HG03457 (cell line): ENCODE results near the gene ZNF148.

Experiments used
- ATAC-seq: cut with Tn5 transposase; IDR thresholded peaks from one replicate; pipeline ENCODE4 v1.9.1; 2021; ENCODE audit warnings: moderate number of reproducible peaks; ENCODE audit not compliant: unreplicated experiment

Gene ZNF148

DNA sequence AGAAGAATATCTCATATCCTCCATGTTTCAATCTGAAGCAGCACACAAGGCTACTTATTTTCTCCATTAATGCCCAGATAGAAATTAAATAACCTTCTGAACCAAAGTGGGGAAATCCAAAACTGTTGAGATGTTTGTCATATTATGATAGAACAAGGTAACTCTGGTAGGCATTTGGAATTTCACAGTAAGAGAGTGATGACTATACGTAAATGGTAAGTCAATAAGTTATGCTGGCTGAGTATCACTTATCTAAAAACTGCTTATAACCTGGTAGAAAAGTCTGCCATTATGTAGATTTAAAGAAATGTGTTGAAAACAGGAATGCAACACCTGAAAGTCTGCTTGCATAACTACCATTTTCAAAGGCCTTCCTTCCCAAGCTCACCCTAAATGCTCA, 145.4 kb downstream of the ZNF148 start:
- ATAC-seq = no peak

DNA sequence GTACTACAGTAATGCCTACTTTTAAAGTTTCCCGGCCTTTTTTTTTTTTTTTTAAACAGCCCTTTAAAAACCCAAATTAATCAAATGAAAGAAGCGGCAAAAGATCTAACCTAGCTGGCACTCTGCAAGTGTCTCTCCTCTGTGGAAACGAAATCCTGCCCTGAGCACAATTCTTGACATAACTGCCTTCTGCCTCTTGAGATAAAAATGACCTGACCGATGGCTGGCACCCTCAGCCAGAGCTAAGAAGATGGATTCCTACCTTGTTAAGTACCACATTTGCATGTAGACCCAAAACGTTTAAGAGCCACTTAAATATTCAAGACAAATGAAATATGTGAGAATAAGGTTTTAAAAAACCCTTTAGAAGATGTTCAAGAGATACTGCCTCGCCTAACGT, 146.0 kb downstream of the ZNF148 start:
- ATAC-seq = no peak

DNA sequence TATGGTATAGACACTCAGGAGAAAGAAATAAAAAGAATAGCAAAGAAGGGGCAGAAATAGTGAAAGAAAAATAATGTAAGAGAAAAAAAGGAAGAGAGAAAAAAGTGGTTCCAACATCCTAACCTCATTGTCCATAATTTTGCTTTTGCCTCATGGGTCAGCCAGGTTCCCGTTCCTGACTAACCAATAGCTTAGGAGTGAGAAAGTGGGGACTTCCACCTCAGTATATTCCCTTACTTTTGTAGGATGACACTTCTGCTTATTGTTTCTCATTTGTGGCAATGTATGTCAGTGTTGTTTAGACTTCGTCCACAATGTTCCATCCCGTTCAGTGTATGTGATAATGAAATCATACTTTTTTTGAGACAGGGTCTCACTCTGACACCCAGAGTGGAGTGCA, 153.3 kb downstream of the ZNF148 start:
- no peak for ATAC-seq

DNA sequence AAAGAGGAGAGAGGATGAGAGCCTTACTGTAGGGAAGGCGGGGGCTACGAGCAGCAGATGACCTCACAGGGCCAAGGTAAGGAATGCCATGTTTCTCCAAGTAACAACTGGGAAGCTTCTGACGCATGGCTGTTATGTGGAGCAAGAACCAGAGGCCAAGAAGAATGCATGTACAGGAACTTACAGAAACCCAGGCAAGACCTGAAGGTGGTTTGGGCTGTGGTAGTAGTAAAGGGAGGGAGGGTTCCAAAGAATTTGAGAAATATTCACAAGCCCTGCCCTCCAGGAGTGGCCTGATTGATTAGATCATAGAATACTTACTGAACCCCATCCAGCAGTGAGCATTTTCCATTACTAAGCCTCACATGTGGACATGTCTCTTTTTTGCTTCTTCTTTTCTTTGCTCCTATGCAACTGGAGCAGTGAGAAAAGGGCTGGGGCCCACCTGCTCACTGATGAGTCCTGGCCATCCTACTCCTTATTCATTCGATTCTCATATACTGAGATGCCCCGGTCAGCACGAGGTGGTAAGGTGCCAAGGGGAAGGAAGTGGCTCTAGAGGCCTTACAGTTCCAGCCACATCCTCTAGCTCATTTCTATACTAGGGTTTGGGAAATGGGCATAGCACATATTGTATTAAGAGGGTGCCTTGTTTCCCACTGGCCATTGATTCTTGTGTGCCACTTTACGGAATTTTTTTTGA, 154.2 kb downstream of the ZNF148 start:
- no peak for ATAC-seq

DNA sequence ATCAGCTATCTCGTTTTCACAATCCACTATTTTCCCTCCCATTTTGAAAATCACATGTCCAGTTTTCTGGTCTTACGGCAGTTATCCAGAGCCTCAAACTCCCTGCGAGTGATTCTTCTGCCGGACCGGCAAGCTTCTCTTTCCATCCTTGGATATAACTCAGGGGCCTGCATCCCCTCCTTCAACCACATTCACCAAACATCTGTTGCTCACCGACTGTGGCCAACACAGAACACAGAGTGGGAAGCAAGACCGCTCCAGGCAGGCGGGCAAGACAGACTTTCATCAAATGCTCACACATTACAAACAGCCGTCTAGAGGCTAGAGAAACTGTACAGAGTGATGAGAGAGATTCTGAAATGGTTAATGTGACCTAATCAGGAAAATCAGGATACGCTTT, 154.9 kb downstream of the ZNF148 start:
- no peak for ATAC-seq

DNA sequence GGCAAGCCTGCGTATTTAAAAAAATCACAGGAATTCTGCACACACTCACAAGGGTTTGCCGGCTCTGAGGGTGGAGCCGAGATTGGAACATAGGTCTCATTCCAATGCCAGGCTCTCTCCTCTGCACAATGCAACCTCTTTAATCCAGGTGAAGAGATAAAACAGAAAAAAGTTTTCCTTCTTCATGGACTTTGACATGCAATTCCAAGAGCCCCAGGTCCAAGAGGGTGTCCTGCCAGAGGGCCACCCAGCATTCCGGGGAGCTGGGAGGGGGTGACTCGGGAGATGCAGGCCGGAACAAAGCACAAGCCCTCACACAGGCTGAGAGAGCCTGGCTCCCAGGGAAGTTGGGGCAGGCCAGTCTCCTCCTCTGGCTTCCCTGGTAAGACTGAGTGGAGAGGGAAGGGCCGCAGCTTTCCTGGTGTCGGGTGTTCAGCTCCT, 155.8 kb downstream of the ZNF148 start:
- no peak for ATAC-seq

DNA sequence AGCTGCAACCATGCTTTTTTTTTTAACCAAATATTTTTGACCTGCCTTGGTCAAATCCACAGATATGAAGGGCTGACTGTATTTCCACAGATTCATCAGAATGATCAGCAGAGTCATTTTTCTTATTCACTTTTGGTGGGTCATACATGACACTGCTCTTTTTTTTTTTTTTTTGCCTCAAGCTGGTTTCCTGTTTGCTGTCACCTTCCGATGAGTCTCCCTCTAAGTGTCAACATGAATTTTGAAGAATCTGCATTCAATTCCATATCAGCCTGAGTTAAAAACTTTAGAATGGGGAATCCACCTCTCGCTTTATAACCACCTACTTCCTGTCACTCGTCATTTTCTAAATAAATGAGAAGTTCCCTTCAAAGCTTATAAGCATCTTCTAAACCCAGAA, 160.4 kb downstream of the ZNF148 start:
- no peak for ATAC-seq

DNA sequence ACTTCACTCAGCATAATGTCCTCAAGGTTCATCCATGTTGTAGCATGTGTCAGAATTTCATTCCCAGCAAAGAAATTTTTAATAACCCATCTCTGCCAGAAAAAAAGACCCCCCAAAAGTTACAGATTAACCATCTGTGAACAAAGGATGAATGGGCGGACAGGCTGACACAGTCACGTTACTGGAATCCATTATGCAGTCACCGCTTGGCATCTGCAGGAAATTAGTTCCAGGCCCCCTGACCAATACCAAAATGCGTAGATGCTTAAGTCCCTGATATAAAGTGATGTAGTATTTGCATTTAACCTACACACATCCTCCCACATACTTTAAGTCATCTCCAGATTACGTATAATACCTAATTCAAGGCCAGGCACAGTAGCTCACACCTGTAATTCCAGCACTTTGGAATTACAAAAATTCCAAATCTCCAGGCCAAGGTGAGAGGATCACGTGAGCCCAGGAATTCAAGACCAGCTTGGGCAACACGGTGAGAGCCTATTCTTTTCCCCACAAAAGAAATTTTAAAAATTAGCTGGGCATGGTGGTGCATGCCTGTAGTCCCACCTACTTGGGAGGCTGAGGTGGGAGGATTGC, 161.1 kb downstream of the ZNF148 start:
- ATAC-seq = no peak

DNA sequence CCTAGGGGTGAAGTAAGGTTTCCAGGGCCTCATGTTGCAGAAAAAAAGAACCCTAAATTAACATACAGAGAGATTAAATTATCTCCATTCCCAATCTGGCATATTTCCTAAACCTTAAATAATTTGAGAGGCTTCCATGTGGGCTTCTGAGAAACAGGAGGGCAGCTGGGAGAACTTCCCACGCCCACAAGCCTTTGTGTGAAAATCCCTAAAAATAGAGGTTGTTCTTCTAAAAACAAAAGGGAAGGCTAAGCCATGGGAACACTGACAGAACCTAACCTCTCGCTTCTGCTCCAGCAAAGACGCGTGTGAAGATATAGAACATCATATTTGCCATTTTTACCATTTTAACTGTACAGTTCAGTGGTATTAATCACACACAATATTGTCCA, 161.8 kb downstream of the ZNF148 start:
- ATAC-seq = no peak

DNA sequence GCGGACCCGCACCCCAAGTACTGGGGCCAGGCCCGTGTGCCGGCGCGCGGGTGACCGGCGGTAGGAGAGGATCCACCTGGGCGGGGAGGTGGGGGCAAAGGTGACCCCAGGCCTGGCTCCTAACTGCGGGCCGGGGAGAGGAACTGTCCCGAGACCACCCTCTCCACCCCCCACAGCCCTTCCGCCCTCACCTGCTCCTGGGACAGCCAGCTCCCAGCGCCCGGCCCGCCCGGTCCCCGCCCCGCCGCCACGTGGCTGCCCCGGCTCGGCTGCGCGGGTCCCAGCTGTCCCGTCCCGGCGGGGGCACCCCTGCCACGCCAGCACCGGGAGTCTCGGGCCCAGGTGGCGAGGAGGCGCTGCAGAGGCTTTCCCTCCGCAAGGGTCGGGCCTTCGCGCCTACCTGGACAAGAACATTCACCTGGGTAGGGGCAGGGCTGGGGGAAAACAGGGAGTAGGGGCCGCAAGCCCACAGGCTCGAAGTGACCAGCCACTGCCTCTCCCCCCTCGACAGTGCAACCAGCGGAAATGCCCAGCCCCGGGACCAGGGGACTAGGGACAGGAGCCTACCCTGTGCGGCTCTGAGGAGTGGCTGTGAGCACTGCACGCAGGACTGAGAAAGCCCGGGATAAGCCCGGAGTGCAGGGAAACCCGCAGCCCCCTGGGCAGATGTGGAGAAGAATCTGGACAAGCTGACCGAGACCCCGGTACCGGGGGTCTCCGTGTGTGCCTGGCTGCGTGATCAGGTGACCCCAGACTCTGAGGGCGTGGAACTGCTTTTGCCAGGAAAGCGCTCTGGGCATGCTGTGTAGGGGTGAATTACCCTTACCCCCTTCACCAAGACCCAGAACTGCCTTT, 162.4 kb downstream of the ZNF148 start, which contains the start of gene SLC12A8:
SLC12A8 (minus strand) TSS at position 240 of the 855 bp plus-strand sequence. CDS start 1,399 bp downstream, outside the sequence.
- ATAC-seq = no peak

DNA sequence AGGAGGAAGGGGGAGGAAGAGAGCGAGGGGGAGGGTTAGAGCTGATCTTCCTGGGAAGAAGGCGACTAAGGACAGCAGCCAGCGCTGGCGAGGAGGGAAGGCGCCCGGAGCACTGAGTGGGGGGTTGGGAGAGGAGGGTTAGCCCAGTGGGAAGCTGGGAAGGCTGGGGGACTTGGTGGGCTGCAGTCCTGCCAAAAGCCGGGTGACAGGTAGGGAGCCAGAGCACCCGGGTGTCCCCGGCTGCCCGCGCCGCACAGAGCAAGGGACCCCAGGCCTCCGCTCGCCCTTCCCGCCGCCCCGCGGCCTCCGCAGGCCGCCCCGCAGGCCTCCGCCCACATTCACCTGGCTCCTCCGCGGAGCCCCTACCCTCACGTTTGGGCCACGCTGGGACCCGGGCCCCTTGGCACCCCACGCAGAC, 163.0 kb downstream of the ZNF148 start:
- ATAC-seq = no peak

DNA sequence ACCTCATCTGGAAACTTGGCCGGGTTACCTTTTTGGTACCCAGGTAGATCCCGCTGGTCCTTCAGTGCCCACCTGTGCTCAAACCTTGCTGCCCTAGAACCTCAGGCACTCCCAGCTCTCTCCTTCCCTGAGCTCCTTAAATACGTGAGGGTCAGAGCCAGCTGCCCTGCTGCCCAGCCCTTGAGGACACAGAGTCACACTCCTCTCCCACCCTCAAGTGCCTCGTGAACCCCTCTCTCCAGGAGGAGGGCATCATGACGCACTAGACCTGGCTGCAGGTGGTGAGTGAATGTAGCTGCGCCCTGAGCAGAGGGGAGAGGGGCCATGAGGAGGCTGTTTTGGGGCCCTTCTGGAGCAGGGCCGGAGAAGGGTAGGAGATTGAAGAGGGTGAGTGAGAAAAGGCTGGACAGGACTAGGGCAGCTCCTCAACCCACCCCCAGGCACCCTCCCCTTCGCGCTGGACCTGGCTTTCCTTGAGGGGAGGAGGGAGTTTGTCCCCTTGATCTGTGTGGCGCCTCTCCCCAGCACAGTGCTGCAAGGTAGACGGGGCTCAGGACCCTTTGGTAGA, 163.5 kb downstream of the ZNF148 start:
- no peak for ATAC-seq

DNA sequence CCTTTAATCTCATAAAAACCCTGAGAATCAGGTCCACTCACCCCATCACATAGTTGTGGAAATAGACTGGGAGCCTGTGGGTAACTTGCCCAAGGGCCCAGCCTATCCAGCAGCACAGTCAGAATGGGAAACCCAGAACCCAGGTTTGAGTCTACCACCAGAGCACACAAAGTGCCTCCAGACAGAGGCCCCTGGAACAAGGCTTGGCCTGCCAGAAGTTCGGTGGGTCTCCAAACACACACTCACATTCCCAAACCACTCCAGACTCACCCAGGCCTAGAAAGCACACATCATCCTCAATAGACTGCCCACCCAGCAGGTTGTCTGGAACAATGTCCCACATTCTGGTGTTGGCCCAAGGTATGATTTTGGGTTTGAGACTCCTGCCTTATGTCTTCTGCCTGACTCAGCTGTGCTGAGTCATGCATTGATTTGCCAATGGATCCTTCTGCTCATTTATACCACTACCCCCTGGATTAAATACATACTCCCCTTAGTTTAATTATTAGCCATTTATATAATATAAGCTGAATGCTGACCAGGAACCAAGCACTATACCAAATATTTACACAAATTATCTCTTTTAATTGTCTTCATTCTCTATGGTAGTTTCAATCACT, 167.1 kb downstream of the ZNF148 start:
- no peak for ATAC-seq

DNA sequence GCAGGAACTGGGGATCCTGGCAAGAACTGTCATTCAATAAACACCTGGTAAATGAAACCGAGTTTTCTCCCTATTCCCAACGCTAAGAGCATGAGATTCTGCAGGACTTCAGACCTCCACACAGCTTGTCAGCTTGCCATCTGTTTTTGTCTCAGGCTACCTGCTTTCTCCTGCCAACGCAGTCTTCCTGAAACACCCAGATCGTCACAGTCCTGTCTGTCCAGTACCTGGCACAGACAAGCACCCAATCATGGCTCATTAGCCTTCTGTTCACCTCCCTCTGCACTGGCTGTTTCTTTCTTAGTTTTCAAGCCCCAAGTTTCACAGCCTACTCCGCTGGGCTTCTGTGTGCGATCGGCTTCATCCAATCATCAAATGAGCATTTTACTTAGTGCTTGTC, 167.6 kb downstream of the ZNF148 start:
- no peak for ATAC-seq

DNA sequence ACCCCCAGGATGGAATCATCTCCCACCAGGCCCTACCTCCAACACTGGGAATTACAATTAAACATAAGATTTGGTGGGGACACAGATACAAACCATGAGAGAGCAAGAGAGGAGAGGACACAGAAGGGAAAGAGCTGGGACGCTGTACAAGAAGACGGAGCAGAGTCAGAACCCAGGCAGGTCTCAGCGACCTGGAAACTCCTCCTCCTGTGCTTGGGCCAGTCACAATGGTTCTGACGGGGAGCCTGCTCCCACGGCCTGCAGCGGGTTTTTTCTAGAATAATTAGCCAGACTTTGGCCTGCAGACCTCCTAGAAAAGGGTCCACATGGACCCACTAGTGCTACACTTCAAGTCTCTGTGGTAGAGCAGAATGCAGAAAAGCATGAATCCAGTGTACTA, 168.2 kb downstream of the ZNF148 start:
- no peak for ATAC-seq

DNA sequence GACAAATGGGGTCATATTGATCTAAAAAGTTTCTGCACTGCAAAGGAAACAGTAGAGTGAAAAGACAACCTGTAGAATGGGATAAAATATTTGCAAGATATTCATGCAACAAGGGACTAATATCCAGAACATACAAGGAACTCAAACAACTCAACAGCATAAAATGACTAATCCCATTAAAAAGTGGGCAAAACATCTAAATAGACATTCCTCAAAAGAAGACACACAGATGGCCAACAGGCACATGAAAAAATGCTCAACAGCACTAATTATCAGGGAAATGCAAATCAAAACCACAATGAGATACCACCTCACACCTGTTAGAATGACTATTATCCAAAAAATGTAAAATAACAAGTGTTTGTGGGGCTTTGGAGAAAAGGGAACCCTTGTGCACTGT, 171.4 kb downstream of the ZNF148 start:
- no peak for ATAC-seq

DNA sequence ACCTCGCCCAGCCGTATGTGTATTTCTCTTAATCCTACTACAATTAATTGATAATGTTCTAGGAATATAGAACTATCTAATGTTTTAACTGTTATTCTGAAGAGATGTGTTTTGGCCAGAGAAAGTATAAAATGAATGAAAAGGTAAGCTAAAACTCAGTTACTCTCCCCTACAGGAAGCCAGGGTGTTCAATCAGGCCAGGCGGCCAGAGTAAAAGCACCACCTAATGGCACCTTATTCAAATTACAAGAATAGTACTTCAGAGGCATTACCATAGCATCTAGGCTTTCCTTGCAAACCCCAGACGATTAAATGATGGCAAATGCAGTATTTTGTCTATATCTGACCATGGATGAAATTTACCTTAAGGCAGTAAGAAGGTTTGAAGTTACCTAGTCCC, 172.9 kb downstream of the ZNF148 start:
- no peak for ATAC-seq

DNA sequence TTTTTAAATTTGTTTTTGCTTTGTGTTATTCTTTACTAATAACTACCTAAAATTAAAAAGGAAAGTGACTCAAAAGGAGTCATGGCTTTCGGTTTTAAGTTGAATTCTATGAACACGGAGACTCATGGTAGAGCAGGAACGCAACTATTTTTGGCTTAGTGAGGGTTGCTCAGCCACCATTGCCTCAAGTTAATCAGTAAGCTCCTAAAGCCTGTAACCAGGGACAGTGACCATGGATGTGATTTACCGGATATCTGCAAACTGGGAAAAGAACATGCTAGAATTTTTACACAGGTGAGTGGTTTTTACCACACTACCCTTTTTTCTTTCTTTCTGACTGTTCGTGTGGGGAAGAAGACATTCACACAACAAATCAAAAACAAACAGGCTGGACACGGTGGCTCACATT, 174.4 kb downstream of the ZNF148 start:
- ATAC-seq = peak; percentile 75

DNA sequence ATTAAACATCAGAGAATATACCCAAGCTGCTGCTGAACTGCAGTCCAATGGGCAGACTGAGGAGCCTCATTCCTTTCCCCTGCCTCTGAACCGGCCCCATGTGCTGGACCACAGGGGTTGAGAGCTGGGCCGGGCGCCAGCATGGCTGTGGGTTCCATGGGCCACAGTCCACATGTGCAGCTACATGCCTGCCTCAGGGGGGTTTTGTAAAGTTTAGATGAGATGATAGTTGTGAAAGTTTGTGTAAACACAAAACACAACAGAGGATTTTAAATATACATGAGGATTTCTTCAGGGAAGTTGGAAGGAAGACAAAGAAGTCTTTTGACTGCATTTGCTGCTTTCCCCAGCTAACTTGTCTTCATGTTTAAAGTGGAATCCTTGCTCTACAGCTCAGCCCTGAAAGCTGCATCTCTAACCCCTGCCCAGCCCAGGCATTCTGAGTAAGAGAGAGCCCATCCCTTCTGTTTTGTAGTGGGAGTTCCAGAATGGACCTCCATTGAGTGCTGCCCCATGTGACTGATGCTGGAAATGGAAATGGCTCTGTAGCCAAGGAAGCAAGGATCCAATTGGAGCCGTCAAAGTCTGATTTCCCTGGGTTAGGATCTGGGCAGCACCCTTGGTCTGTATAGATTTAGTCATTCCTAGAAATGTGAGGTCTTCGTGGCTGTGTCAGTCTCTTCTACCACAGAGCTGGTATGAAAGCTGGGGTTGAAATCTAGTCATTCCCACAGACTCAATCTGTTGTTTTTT, 180.1 kb downstream of the ZNF148 start:
- ATAC-seq = no peak
